GM18873 (cell line): ENCODE data around the gene ORAI3.
"Not testable (repeated sequence)": the region's sequence is repeated elsewhere in the genome, so short reads cannot be mapped to it uniquely, and the experiment has no call there.

Experiments used
- ATAC-seq: cut with Tn5 transposase; IDR thresholded peaks from one replicate; pipeline ENCODE4 v1.9.1; 2021; ENCODE audit warnings: mild to moderate bottlenecking, moderate library complexity, moderate number of reproducible peaks; ENCODE audit not compliant: unreplicated experiment, low FRiP score

ORAI3 gene

DNA sequence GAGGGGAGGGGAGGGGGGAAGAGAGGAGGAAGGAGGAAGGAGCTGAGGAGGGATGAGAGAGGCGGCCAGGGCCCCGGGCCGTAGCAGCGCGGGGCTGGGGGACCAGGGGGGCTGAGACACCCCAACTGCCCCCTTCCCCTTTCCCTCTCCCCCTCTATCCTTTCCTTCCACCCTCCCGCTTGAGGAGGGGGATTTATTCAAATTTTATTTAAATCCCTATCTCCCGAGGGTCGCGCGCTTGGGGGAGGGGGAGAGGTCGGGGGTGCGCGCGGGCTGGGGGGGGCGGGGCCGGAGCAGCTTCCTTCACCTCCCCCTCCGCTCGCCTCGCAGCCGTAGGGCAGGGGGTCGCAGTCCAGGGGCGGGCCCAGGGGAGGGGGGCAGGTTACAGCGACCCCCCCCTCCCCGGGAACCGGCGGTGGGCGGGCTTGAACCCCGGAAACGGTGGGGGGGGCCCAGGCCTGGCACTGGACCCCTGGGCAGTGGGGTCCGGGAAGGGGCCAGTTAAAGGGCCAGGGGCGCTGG is 25.3 kb upstream of the ORAI3 start, which contains the start of gene FBXL19:
Gene FBXL19 (plus strand): TSS at position 19 of the 522 bp plus-strand sequence. CDS start 2,183 bp downstream, outside the sequence.
- no peak for ATAC-seq

DNA sequence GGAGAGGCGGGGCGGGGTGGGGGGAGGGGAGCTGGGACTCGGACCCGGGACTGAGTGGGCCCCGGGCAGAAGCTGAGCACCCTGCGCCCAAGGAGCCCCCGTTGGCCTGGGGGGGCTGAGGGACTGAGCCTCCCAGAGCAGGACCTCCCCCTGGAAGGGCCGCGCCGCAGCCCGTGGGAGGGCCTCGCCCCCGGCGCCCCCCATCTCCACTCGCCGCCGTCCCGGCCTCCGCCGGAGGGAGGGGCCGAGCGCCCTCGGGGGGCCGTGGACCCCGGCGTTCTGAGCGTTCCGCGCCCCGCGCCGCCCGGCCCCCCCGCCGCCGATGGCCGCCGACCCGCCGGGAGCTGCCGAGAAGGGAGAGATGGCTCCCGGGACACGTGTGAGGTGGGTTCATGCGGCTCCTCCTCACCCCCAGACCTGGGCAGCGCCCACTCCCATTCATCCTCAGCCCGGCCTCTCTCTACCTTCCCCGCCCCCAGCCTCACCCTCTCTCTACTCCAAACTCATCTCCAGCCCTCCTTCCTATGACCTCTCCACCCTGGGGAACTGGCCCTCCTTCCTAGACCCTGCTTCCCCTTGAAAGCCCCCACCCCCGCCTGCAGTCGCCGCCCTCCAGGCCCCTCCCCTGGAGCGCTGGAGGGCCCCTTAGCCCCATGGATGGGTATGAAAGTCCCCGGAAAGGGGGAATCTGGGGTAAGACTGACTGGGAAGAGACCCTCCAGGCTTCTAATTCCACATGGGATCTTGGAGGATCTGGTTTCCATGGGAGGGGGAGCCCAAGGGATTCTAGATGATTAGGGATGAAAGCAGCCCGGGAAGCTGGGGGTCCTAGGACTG is 24.6 kb upstream of the ORAI3 start:
- ATAC-seq: no peak

GRCh38 chr16:30924913-30925631 is 23.8 kb upstream of the ORAI3 start:
- no peak for ATAC-seq

GRCh38 chr16:30925632-30925987 is 23.3 kb upstream of the ORAI3 start:
- ATAC-seq: no peak

DNA sequence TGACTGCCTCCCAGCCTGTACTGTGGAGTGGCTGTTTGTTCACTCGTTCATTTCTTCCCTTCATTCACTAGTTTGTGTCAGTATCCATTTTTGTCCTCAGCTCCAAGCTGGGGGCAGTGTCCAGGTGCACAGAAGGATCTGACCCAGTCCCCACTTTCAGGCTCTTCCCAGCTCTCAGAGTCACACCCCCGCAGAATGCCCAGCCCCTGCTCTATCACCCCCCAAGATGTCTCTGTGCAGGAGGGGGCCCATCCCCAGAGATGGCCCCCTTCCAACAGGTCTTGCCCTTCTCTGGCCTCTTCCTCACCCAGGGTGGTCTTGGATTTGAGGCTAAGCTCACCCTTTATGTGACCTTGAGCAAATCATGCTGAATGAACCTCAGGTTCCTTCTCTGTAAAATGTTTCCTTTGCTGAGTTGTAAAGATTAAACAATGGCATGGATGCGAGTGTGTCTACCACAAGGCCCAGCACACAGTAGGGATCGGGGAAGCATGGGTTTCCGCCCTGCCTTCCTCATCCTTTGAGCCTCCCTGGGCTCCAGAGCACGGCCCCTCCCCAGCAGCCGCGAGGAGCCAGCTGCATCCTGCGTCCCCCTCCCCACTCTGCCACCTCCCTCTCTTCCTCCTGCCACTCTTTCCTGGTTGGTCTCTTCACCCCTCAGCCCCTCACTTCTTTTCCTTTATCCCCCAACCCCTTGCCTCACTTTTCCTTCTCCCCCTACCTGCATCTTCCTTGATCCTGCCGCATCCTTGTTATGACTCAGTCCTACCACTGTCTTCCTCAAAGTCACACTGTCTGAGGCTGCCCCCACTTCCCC is 22.7 kb upstream of the ORAI3 start:
- no peak for ATAC-seq

GRCh38 chr16:30926937-30927788 is 21.7 kb upstream of the ORAI3 start:
- no peak for ATAC-seq

DNA sequence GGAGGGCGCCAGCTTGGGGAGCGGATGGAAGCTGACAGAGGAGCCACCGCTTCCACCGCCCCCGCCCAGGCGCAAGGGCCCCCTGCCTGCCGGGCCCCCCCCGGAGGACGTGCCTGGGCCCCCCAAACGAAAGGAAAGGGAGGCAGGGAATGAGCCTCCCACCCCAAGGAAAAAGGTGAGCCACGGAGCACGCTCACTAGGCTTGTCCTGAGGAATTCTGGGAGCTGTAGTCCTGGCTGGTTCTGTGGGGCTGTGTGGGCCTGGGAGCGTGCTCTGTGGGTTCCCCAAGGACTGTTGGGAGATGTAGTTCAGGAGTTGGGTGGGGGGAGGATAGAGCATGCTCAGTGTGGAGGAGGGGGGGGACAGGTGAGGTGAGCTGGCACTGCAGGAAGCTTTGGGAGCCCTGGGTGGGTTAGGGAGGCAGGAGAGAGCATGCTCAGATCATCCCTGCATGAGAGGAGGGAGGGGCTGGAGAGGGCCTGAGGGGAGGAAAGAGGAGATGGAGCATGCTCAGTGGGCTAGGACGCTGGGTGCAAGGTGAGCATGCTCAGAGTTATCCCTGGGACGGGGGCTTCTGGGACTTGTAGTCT is 21.0 kb upstream of the ORAI3 start:
- ATAC-seq: no peak

GRCh38 chr16:30928390-30928789 is 20.5 kb upstream of the ORAI3 start:
- ATAC-seq: no peak

GRCh38 chr16:30929167-30929566 is 19.7 kb upstream of the ORAI3 start:
- no peak for ATAC-seq

DNA sequence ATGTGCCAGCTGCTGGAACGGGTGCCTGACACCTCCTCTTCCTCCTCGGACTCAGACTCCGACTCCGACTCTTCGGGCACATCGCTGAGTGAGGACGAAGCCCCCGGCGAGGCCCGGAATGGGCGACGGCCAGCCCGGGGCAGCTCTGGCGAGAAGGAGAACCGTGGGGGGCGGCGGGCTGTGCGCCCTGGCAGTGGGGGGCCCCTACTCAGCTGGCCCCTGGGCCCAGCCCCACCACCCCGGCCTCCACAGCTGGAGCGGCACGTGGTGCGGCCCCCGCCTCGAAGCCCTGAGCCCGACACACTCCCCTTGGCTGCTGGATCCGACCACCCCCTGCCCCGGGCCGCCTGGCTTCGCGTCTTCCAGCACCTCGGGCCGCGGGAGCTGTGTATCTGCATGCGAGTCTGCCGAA is 18.7 kb upstream of the ORAI3 start:
- ATAC-seq: no peak

- no peak for ATAC-seq
Measured at GRCh38 chr16:30931068-30931650, 17.7 kb upstream of the ORAI3 start.

GRCh38 chr16:30934827-30935557 is 13.9 kb upstream of the ORAI3 start:
- ATAC-seq: no peak

DNA sequence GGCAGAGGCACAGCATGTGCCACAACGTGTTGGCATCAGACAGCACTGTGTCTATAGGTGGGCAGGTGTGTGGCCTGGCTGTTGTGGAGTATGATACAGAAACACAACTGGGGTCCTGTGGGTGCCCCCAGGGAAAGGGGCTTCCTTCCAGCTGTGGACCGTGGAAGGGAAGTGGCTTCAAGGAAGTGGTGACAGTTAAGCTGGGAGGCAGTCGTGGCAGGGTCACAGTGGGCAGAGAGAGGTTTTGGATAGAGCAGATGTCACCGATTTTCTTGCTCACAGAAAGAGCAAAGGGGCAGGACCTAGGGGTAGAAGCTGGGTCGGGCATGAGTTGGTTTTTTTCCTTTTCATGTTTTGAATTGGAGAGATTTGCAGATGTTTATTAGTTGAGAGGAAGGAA is 11.2 kb upstream of the ORAI3 start:
- ATAC-seq: no peak

GRCh38 chr16:30939571-30939970 is 9.3 kb upstream of the ORAI3 start:
- ATAC-seq: not testable (repeated sequence)

DNA sequence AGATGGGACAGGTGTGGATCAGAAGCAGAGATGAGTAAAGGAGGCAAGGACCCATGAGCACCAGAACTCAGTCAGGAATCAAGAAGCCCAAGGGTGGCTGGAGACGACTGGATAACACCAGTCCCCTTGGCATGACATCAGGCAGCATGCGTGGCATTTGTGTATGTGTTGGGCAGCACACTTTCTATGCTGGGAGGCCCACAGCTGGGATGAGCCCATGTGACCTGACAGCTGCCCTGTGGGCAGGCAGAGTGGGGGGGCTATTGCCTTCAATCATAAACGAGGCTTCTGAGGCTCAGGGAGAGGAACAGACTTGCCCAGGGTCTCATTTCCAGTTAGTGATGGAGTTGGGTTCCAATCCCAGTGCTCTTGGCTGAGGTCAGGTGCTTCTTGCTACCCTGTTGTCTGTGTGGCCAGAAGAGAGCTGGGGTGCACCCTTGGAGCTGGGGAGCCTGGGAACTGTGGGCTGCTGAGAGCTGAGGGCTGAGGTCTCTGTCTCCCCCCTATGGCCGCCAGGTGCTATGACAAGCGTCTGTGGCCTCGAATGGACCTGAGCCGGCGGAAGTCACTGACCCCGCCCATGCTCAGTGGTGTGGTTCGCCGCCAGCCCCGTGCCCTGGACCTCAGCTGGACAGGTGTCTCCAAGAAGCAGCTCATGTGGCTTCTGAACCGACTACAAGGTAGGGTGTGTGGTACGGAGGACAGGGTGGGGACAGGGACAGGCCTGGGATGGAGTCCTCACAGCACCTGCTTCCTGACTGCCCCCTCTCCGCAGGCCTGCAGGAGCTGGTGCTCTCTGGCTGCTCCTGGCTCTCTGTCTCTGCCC is 7.1 kb upstream of the ORAI3 start:
- peak; percentile 74 for ATAC-seq

DNA sequence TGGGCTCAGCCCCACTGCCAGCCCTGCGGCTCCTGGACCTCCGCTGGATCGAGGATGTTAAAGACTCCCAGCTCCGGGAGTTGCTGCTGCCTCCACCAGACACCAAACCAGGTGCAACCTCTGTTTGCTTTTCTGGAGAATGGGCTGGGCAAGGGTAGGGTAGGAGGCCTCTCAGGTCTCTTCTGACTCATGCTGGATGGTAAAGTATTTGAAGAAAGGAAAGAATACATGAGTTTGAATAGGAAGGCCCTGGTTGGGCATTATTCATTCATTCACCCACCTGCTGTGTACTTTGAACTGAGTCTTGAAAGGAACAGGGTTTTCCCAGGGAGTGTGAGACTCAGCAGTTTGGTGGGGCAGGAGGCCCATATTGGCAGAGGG is 6.5 kb upstream of the ORAI3 start:
- ATAC-seq: no peak

- no peak for ATAC-seq
Measured at GRCh38 chr16:30944352-30944751, 4.5 kb upstream of the ORAI3 start.
